SK-N-SH (cell line): ENCODE measurements around the gene RPL18. TPM values are rescaled to one million over a fixed set of nuclear protein-coding genes. Genes with fewer than 3 reads are reported as not detected.

Experiments
- CTCF ChIA-PET: fragments of 300-600, 350-600 bp; formaldehyde crosslinking; extraction: SDS; loops from one replicate; lab custom pipeline; 2021; lab: Yijun Ruan, JAX
- POLR2A ChIA-PET: fragments of 350-600 bp; sonication (Branson Sonifier 250); formaldehyde crosslinking; extraction: SDS; loops from one replicate; lab custom pipeline; 2020; ENCODE audit warnings: antibody characterized with exemption, inconsistent platforms; lab: Yijun Ruan, JAX
- DNase-seq: peaks from one replicate; pipeline ENCODE4 v3.0.0; 2012
- H2AFZ ChIP-seq: fragments of 200-600 bp; sonication (generic); 2 replicates; pipeline ENCODE4 v1.8.1; 2016; ENCODE audit warnings: antibody characterized with exemption, mild to moderate bottlenecking, low read depth
- H3F3A ChIP-seq: fragments of 200-600 bp; sonication (generic); replicated peaks from 2 replicates; pipeline ENCODE3; 2016; ENCODE audit warnings: antibody characterized with exemption, mild to moderate bottlenecking; ENCODE audit not compliant: insufficient read depth
- H3K27ac ChIP-seq, 2 experiments: fragments of 200-500 bp in 1 of 2; fragments of 200-600 bp in 1 of 2; sonication (Bioruptor generic) in 1 of 2; sonication (generic), shearing (Covaris generic) in 1 of 2; 2 replicates each; pipeline versions ENCODE4 v1.5.1 to v1.6.1; 2014 to 2016; ENCODE audit warnings: low read depth in 2 of 2, inconsistent platforms in 1 of 2, low read length in 1 of 2, mild to moderate bottlenecking in 1 of 2, mixed read lengths in 1 of 2
- H3K27me3 ChIP-seq: fragments of 200-600 bp; sonication (generic), shearing (Covaris generic); 2 replicates; pipeline ENCODE4 v1.6.1; 2016; ENCODE audit warnings: mixed run types; ENCODE audit not compliant: insufficient read depth
- H3K36me3 ChIP-seq, 2 experiments: fragments of 200-500 bp in 1 of 2; fragments of 200-600 bp in 1 of 2; sonication (Bioruptor generic) in 1 of 2; sonication (generic) in 1 of 2; replicated peaks in 1 of 2; 2 replicates each; pipeline versions ENCODE3 to v1.5.1; 2014 to 2016; ENCODE audit warnings: low read length in 1 of 2, mild to moderate bottlenecking in 1 of 2; ENCODE audit not compliant: insufficient read depth in 2 of 2, control insufficient read depth in 1 of 2
- H3K4me1 ChIP-seq, 2 experiments: fragments of 200-500 bp in 1 of 2; fragments of 200-600 bp in 1 of 2; sonication (Bioruptor generic) in 1 of 2; sonication (generic), shearing (Covaris generic) in 1 of 2; 2 replicates each; pipeline versions ENCODE4 v1.5.1 to v1.6.1; 2014 to 2016; ENCODE audit warnings: low read depth in 1 of 2, low read length in 1 of 2, mixed run types in 1 of 2; ENCODE audit not compliant: insufficient read depth in 2 of 2, control insufficient read depth in 1 of 2
- H3K4me2 ChIP-seq: fragments of 200-600 bp; sonication (generic), shearing (Covaris generic); 2 replicates; pipeline ENCODE4 v1.6.1; 2017; ENCODE audit warnings: mixed run types
- H3K4me3 ChIP-seq, 2 experiments: fragments of 200-500 bp in 1 of 2; fragments of 200-600 bp in 1 of 2; sonication (Bioruptor generic) in 1 of 2; sonication (generic), shearing (Covaris generic) in 1 of 2; 2 replicates each; pipeline versions ENCODE4 v1.5.1 to v1.8.1; 2014 to 2016; ENCODE audit warnings: low read depth in 2 of 2, inconsistent platforms in 1 of 2, low read length in 1 of 2, mild to moderate bottlenecking in 1 of 2, mixed read lengths in 1 of 2, moderate library complexity in 1 of 2
- H3K79me2 ChIP-seq: fragments of 200-600 bp; sonication (generic); 2 replicates; pipeline ENCODE4 v1.8.1; 2017; ENCODE audit warnings: mild to moderate bottlenecking; ENCODE audit not compliant: insufficient read depth
- H3K9ac ChIP-seq: fragments of 200-600 bp; sonication (generic); 2 replicates; pipeline ENCODE4 v1.6.1; 2017; ENCODE audit warnings: mixed run types
- H3K9me2 ChIP-seq: fragments of 200-600 bp; sonication (generic); 2 replicates; pipeline ENCODE4 v1.6.1; 2017; ENCODE audit warnings: mixed run types
- H3K9me3 ChIP-seq: fragments of 200-600 bp; sonication (generic); 2 replicates; pipeline ENCODE4 v1.6.1; 2017; ENCODE audit warnings: mixed run types, mild to moderate bottlenecking, moderate library complexity
- H4K20me1 ChIP-seq: fragments of 200-600 bp; sonication (generic); 2 replicates; pipeline ENCODE4 v1.6.1; 2017; ENCODE audit warnings: mild to moderate bottlenecking, mixed run types; ENCODE audit not compliant: insufficient read depth
- CHD2 ChIP-seq: fragments of 150-350 bp; IDR thresholded peaks from 2 replicates; pipeline ENCODE4 v1.6.1; 2018; ENCODE audit warnings: low read length; ENCODE audit not compliant: partially characterized antibody
- ELF1 ChIP-seq: IDR thresholded peaks from 2 replicates; pipeline ENCODE4 v1.4.0; 2012
- FOXJ3 ChIP-seq: sonication (generic); formaldehyde crosslinking; IDR thresholded peaks from 2 replicates; pipeline ENCODE4 v1.5.1; 2020; ENCODE audit warnings: mild to moderate bottlenecking, missing genetic modification reagents
- GABPA ChIP-seq: IDR thresholded peaks from 2 replicates; pipeline ENCODE4 v1.4.0; 2012; ENCODE audit warnings: low read depth, mild to moderate bottlenecking
- JUND ChIP-seq: IDR thresholded peaks from 2 replicates; pipeline ENCODE4 v1.4.0; 2012
- MEF2A ChIP-seq: IDR thresholded peaks from 2 replicates; pipeline ENCODE4 v1.4.0; 2012; ENCODE audit warnings: low read depth, borderline replicate concordance
- MXI1 ChIP-seq: IDR thresholded peaks from 2 replicates; pipeline ENCODE4 v1.6.1; 2012; ENCODE audit warnings: mild to moderate bottlenecking, low read depth, low read length, improper control_type of control experiment
- NFIC ChIP-seq: IDR thresholded peaks from 2 replicates; pipeline ENCODE4 v1.4.0; 2012; ENCODE audit warnings: borderline replicate concordance
- POLR2AphosphoS5 ChIP-seq: IDR thresholded peaks from 2 replicates; pipeline ENCODE4 v1.6.1; 2012; ENCODE audit warnings: low read depth, low read length
- RCOR1 ChIP-seq: fragments of 150-350 bp; IDR thresholded peaks from 2 replicates; pipeline ENCODE4 v1.6.1; 2017; ENCODE audit warnings: antibody characterized with exemption, low read length
- REST ChIP-seq: IDR thresholded peaks from 2 replicates; pipeline ENCODE4 v1.6.1; 2012; ENCODE audit warnings: mild to moderate bottlenecking, low read depth, low read length, moderate library complexity
- SMC3 ChIP-seq: IDR thresholded peaks from 2 replicates; pipeline ENCODE4 v1.6.1; 2012; ENCODE audit warnings: low read depth, low read length, improper control_type of control experiment
- WGBS: methylation state at CpG from one replicate; pipeline ENCODE4 v1.1.6; 2017; ENCODE audit warnings: low lambda C conversion rate; 5-methylcytosine and 5-hydroxymethylcytosine counted together
- polyA plus RNA-seq, 3 experiments: library from polyadenylated mRNA; depleted of rRNA; stranded (reverse); fragments of >200 nt; gene quantifications; 2 replicates each; pipeline ENCODE4 v1.2.3, GENCODE V29; 2012
- TF ChIP-seq, protein P1 (sequence below): fragments of 150-350 bp; IDR thresholded peaks from 2 replicates; pipeline ENCODE4 v1.6.1; 2017; ENCODE audit warnings: antibody characterized with exemption, low read length, low read depth, borderline replicate concordance
- TF ChIP-seq, protein P2 (sequence below): fragments of 200-600 bp; sonication (generic); IDR thresholded peaks from 2 replicates; pipeline ENCODE4 v1.6.1; 2017; ENCODE audit warnings: antibody characterized with exemption, mild to moderate bottlenecking, moderate library complexity

RPL18 gene
- polyA plus RNA-seq, 1 of the 3 experiments (the other 2 are of a cell fraction) = 2,225 TPM

DNA sequence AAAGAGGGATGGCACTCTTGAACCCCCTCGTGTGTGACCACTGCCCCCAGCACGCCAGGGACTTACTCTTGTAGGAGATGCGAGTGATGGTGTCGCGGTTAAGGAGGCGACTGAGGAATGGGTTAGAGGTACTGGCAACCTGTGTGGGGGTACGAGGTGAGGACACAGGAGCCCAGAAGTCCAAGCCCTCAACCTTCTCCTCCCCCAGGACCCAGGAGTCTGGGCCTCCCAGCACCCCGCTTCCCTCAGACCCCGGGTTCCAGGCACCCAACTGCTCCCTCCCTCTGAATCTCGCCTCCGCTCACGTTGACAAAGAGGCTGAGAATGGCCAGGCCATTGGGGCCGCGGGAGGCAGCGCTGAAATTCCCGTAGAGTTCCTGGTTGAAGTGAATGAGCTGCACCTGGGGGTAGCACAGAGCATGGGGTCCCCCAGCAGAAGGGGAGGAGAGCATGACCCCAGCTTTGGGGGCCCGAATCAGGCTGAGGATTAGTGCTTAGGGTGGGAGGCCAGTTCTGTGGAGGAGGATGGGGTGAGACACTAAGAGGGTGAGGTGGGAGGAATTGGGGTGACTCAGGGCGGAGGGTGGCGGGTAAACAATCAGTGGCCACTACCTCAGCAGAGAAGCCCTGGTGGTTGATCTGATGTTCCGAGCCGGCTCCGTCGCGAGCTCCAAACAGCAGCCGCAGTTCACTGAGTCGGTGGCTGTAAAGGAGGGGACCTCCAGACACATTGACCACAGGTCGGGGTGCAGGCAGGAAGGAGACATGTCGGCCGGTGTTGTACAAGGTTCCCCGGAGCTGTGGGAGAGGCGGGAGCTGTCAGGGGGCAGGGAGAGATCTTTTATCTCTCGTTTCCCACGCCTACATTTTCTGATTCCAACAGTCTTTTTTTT lies 20.8 kb upstream of the RPL18 start:
- Histone ChIP-seq H2AFZ (no peak overlapping the region), H3K27me3 (no peaks in the 10 kb centered on the region), H3K79me2 (no peaks in the 10 kb centered on the region), H3K9me2 (no peaks in the 10 kb centered on the region), H3K4me3 (no peak overlapping the region), H3K4me1 (peaks cover 16 to 28% of the 10 kb centered on the region in 2 experiments), H3K9me3 (no peaks in the 10 kb centered on the region), H3K9ac (no peak overlapping the region), H3K4me2 (no peak overlapping the region), H3K27ac (no peak overlapping the region), H3K36me3 (no peaks in the 10 kb centered on the region), H3F3A (peaks cover 23% of the 10 kb centered on the region), H4K20me1 (no peaks in the 10 kb centered on the region)
- TF ChIP-seq REST (no peak), GABPA (no peak), JUND (no peak), MEF2A (no peak)
- TF ChIP-seq, protein P1, sequence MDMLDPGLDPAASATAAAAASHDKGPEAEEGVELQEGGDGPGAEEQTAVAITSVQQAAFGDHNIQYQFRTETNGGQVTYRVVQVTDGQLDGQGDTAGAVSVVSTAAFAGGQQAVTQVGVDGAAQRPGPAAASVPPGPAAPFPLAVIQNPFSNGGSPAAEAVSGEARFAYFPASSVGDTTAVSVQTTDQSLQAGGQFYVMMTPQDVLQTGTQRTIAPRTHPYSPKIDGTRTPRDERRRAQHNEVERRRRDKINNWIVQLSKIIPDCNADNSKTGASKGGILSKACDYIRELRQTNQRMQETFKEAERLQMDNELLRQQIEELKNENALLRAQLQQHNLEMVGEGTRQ = no peak
- CTCF ChIA-PET = no interaction called here
- no peak for DNase-seq
- 85% methylated on average over 30 of the region's 33 CpGs for WGBS
- POLR2A ChIA-PET = no interaction called here

DNA sequence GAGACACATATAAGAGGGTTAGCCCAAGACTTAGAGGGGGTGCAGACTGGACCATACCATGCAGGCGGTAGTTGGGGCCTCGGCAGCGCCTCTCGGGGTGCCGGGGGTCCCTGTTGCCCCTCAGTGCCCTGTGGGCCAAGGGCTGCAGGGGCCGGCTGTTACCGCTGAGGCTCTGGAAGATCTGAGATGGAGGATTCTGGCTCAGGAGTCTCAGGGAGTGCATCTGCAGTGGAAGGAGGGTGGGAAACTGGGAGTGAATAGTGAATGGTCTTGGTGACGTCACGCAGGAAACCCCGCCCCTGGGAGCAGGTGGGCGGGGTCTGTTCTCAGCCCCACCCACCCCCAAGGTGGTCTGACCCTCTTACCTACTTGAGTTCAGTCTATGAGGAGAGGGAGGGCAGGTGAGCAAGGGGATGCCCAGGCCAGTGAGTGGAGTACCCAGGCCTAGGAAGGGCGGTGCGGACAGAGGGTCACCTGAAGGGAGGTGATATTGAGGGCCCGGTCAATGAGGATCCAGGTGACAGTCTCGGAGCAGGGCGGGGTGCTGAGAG lies 19.9 kb upstream of the RPL18 start:
- H3K9me2 ChIP-seq = no peaks in the 10 kb centered on the region
- no peak overlapping the region for H3K9ac ChIP-seq
- no peaks in the 10 kb centered on the region for H3K79me2 ChIP-seq
- POLR2A ChIA-PET = no interaction called here
- H3K27ac ChIP-seq = peak overlapping the region; percentile 62 to 99; a peak in 3 of 4 replicates
- H3K9me3 ChIP-seq = no peaks in the 10 kb centered on the region
- peak overlapping the region; percentile 99 for H3K4me2 ChIP-seq
- WGBS = 87% methylated on average over 16 of the region's 16 CpGs
- CTCF ChIA-PET = no interaction called here
- no peak overlapping the region; a peak in 1 of 4 replicates for H3K4me3 ChIP-seq
- peaks cover 28% of the 10 kb centered on the region for H3F3A ChIP-seq
- H3K4me1 ChIP-seq = peaks cover 17 to 28% of the 10 kb centered on the region in 2 experiments
- DNase-seq = peak; percentile 69
- no peaks in the 10 kb centered on the region for H4K20me1 ChIP-seq
- no peaks in the 10 kb centered on the region for H3K27me3 ChIP-seq
- H2AFZ ChIP-seq = no peak overlapping the region
- H3K36me3 ChIP-seq = no peaks in the 10 kb centered on the region
- TF ChIP-seq, protein P1 = no peak
- TF ChIP-seq NFIC (no peak), POLR2AphosphoS5 (no peak), CHD2 (no peak), JUND (no peak), SMC3 (no peak), GABPA (no peak), FOXJ3 (CRISPR knock-in tag) (no peak), ELF1 (no peak), RCOR1 (no peak), MXI1 (no peak)
- TF ChIP-seq, protein P2, sequence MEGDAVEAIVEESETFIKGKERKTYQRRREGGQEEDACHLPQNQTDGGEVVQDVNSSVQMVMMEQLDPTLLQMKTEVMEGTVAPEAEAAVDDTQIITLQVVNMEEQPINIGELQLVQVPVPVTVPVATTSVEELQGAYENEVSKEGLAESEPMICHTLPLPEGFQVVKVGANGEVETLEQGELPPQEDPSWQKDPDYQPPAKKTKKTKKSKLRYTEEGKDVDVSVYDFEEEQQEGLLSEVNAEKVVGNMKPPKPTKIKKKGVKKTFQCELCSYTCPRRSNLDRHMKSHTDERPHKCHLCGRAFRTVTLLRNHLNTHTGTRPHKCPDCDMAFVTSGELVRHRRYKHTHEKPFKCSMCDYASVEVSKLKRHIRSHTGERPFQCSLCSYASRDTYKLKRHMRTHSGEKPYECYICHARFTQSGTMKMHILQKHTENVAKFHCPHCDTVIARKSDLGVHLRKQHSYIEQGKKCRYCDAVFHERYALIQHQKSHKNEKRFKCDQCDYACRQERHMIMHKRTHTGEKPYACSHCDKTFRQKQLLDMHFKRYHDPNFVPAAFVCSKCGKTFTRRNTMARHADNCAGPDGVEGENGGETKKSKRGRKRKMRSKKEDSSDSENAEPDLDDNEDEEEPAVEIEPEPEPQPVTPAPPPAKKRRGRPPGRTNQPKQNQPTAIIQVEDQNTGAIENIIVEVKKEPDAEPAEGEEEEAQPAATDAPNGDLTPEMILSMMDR = no peak
